GM13977 (cell line): ENCODE measurements around the gene UBE3D.

Experiments used
- DNase-seq: peaks from one replicate; pipeline ENCODE4 v3.0.0; 2012; ENCODE audit warnings: low spot score
- in situ Hi-C: fragments of 300-500 bp; cut with MboI; formaldehyde crosslinking; loops from one replicate; pipeline ENCODE4 v1.12.0; 2022; ENCODE audit warnings: low sequenced_read_pairs, low pct_unique_long_range_greater_than_20kb, mixed read lengths, inconsistent platforms; ENCODE audit not compliant: unreplicated experiment
- TF ChIP-seq, protein P1 (sequence below): IDR thresholded peaks from 2 replicates; pipeline ENCODE4 v1.5.1; 2012; ENCODE audit warnings: mild to moderate bottlenecking, control low read depth; ENCODE audit not compliant: insufficient read depth; ENCODE audit errors: extremely low read depth, missing control alignments

UBE3D gene

GRCh38 chr6:82910820-82911219, 154.8 kb downstream of the UBE3D start:
- DNase-seq = no peak
- TF ChIP-seq, protein P1, sequence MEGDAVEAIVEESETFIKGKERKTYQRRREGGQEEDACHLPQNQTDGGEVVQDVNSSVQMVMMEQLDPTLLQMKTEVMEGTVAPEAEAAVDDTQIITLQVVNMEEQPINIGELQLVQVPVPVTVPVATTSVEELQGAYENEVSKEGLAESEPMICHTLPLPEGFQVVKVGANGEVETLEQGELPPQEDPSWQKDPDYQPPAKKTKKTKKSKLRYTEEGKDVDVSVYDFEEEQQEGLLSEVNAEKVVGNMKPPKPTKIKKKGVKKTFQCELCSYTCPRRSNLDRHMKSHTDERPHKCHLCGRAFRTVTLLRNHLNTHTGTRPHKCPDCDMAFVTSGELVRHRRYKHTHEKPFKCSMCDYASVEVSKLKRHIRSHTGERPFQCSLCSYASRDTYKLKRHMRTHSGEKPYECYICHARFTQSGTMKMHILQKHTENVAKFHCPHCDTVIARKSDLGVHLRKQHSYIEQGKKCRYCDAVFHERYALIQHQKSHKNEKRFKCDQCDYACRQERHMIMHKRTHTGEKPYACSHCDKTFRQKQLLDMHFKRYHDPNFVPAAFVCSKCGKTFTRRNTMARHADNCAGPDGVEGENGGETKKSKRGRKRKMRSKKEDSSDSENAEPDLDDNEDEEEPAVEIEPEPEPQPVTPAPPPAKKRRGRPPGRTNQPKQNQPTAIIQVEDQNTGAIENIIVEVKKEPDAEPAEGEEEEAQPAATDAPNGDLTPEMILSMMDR = no peak
- in situ Hi-C loops = no loop called here

- in situ Hi-C loops = no loop called here
- DNase-seq = no peak
- TF ChIP-seq, protein P1 = no peak
These were observed 155.2 kb downstream of the UBE3D start for GRCh38 chr6:82910395-82910794.

- in situ Hi-C loops = no loop called here
- TF ChIP-seq, protein P1 = no peak
- no peak for DNase-seq
These were observed 156.1 kb downstream of the UBE3D start for GRCh38 chr6:82909551-82909950.

DNA sequence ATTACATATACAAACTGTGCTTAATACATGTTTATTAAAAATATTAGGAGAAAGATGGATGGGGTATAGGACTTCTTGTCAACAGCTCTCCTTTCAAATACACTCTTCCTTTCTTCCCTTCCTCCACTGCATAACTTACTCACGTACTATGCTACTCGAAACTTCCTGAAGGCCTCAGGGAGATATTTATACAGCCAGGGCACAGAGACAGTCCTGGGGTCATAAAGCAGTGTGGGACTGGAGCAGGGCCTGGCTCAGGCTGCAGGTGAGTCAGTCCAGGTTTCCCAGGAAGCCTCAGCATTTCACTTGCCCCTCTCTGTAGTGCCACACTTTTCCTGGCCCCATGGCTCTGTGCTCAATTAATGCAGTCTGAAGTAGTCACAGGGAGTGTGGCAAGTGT, 157.0 kb downstream of the UBE3D start:
- no peak for DNase-seq
- in situ Hi-C loops = no loop called here
- TF ChIP-seq, protein P1 = no peak

GRCh38 chr6:82906951-82907350, 158.7 kb downstream of the UBE3D start:
- in situ Hi-C loops = no loop called here
- no peak for DNase-seq
- TF ChIP-seq, protein P1 = no peak

DNA sequence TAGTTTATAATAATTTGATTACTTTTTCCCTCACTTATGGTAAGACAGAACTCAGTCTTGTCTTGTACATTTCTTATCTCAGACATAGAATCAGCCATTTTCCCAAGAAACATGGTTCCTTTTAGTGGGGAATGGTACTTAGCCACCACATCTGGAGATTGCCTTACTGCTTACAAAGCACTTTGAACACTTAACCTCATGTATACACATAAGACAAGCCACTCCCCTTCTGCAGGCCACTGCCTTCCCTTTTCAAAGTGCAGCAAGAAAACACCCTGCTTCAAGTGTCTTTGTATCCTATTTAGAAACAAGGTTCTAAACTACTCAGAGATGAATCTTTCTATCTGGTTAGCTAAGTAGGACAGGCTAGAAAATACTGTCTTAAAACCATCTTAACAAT, 159.2 kb downstream of the UBE3D start:
- in situ Hi-C loops = no loop called here
- DNase-seq = no peak
- TF ChIP-seq, protein P1 = no peak

GRCh38 chr6:82904860-82905259, 160.8 kb downstream of the UBE3D start:
- DNase-seq = no peak
- TF ChIP-seq, protein P1 = no peak
- in situ Hi-C loops = no loop called here
